GM11168 (cell line): ENCODE data around the gene IGF1R.
"Not testable (repeated sequence)": the region's sequence is repeated elsewhere in the genome, so short reads cannot be mapped to it uniquely, and the experiment has no call there.

Source experiments
- in situ Hi-C: fragments of 300-500 bp; cut with MboI; formaldehyde crosslinking; loops from one replicate; pipeline ENCODE4 v1.12.0; 2022; ENCODE audit warnings: low sequenced_read_pairs; ENCODE audit not compliant: unreplicated experiment

The IGF1R gene

DNA sequence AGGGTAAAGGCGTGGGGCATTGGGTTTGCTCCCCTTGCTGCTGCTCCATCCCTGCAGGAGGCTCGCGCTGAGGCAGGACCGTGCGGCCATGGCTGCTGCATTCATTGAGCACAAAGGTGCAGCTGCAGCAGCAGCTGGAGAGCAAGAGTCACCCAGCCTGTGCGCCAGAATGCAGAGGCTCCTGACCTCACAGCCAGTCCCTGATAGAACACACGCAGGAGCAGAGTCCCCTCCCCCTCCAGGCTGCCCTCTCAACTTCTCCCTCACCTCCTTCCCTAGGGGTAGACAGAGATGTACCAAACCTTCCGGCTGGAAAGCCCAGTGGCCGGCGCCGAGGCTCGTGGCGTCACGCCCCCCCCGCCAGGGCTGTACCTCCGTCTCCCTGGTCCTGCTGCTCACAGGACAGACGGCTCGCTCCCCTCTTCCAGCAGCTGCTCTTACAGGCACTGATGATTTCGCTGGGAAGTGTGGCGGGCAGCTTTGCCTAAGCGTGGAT lies 312.3 kb downstream of the IGF1R start:
- in situ Hi-C loops: no loop called here

DNA sequence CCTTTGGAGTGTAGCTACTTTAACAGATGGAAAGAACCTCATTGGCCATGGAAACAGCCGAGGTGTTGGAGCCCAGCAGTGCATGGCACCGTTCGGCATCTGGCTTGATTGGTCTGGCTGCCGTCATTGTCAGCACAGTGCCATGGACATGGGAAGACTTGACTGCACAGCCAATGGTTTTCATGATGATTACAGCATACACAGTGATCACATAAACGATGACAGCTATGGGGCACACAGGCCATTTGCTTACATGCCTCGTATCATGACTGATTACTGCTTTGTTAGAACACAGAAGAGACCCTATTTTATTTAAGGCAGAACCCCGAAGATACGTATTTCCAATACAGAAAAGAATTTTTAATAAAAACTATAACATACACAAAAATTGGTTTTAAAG lies 315.1 kb downstream of the IGF1R start:
- in situ Hi-C loops: no loop called here

DNA sequence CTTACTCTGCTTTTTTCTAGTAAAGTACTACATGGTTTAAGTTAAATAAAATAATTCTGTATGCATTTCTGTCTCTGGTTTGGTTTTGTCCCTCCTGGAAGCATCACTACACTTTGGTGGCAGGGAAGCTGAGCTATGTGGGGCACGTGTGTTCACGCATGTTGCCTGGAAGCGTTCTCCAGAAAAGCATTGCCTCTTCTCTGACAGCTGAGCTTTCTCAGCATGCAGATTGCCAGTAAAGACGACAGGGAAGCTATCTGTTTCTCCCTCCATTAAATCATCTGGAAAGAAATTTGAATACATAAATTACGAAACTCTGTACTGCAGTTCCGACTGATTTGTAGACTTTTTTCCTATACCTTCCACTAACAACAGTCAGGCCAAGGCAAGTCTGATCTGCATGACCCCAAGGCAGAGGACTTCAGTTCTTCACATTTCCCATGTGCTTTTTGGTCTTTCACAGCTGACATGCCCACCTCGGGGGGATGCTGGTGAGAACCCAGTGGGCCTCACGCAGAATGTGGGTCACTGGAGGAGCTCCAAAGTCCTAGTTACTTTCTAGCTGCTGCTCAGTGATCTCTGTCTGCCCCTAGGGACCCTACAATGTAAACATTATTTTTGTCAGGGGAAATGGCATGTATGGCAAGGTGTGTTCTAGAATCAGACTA lies 316.3 kb downstream of the IGF1R start:
- in situ Hi-C loops: no loop called here

DNA sequence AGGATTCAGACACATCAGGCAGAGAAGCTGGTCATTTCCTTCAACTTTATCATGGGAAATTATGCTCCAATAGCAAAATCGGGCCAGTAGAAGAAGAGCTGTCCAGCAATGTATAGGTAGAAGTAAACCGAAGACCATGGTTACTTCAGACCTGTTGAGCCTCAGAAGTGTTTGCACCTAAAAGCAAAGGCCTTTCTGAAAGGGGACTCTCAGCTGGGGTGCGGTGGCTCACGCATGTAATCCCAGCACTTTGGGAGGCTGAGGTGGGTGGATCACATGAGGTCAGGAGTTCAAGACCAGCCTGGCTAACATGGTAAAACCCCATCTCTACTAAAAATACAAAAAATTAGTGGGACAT lies 316.8 kb downstream of the IGF1R start:
- in situ Hi-C loops: not testable (repeated sequence)

DNA sequence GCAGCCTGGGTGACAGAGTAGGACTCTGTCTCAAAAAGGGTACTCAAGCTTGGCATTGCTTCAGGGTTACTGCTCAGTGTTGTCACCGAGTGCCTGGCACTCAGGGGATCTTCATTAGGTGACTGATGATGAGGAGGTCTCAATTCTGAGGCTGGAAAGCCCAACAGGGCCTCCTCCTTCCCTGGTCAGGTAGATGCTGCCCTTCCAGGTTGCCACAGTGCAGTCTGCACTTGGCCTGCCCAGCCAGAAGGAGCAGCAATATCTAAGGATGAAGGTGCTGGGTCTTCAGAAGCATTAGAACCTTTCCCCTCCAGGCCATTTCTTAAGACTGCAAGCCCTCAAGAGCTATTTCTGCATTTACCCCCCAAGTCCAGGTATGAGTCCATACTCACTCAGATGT lies 317.3 kb downstream of the IGF1R start:
- in situ Hi-C loops: no loop called here

DNA sequence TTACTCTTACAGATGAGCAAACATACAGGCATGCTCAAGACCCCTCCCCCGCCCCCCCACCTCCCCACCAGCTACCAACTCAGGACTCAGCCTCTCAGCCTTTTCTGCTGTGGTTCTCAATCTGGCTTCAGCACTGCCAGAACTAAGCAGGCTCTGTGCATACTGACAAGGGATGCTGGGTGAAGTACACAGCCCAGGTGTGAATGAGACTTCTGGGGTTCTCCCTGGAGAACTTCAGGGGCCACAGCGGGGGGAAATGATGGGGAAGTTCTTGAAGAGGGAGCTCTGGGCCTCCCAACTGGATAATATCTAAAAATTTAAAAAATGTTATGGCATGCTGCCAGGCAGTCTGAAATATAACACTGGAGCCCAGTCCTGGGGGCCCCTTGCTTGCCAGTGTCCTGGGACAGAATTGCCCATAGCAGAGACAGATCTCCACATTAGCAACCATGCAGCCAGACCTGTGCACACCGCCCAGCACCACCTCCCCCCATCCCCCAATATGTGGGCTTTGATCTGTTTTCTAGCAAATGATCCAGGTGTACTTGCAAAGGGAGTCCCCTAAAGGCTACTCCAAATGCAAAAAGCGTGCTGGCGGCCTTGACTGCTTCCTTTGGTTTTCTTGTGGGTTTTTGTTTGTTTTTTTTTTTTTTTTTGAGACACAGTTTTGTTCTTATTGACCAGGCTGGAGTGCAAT lies 317.9 kb downstream of the IGF1R start:
- in situ Hi-C loops: no loop called here

DNA sequence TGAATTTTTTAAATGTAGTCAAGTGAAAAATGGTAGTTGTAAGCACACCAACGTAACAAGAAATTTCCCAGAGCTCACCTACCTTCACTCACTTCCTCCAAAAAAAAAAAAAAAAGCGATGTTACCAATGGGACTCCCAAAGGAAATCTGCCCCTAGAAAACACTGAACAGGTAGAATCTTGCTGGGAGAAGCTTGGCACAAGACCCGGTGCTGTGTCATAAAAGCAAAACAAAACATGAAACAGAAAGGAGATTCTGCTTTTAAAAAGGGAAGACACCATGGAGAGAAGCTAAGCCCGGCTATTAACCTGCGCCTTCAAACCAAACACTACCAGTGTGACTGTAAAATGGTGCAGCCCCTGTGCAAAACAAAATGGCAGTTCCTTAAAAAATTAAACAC lies 318.8 kb downstream of the IGF1R start:
- in situ Hi-C loops: no loop called here

DNA sequence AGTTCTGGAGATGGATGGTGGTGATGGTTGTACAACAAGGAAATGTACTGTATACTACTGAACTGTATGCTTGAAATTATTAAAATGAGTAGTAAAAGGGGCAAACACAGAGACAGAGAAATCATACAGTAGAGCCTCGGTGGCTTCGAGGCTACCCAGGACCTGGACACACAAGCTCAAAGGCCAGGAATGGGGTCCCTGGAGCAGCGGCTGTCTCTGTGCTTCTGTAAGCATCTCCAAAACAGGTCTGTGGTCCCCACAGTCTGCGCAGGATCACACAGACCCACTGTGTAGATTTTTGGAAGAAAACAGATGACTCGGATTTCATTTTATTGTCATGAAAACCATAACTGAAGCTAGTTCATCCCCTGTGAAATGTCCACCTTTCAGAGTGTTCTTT lies 319.6 kb downstream of the IGF1R start:
- in situ Hi-C loops: no loop called here

DNA sequence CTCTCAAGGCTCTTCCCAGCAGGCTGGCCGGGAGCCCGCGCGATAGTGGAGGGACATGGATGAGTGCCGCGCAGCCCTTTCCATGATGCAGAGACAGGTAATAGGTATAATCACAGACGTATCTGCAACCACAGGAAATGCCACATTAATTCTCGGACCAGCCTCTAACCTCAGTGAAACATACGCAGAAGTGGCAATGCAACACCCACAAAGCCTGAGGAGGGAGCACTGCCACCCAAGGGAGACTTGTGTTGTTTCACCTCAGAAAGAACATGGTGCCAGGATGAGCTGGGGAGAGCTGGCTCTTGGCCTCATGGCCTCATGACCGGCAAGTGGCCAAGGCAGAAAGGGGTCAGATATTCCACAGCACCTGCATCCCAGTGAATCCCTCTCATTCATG lies 320.2 kb downstream of the IGF1R start:
- in situ Hi-C loops: no loop called here

DNA sequence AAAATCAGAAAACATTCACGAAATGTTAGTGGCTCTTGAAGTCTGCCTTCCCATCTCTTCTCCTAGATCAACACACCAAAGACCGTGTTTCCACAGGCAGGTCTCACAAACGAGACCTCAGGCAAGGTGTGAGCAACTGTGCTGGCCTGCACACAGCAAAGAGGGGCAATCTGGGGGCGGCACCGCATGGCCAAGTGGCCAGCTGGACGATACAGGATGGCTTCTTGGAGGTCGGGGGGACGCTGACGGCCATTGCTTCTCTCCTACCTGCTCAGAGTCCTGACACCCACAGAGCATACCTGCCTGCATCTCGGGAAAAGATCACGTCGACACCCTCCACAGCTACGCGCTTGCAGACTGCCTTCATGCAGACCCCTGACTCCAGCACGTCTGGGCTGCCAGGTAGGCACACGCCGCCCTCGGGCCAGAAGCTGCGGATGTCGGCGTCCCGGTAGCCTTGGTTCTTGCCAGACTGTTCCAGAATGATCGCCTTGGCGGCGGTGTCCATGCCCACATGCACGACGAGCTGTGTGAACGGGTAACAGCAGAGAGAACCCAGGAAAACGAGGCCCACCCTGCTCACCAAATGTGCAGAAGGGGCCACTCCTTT lies 320.9 kb downstream of the IGF1R start:
- in situ Hi-C loops: no loop called here

DNA sequence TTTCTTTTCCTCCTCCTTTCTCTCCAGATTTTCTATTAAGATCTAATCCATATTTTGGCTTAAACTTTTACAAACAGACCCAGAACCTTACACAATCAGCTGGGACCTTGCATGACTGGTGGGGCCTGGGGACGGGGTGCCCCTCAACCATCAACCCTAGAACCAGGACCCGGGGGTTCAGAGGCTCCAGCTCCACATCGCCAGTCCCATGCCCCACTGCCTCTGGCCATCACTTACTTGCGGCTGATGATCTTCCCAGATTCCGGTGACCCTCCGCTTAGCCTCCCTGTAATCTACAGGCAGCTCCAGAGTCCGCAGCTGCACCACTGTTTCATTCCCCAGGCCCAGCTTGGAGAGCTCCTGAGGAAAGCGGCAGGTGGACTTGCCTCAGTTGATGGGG lies 322.5 kb downstream of the IGF1R start:
- in situ Hi-C loops: no loop called here

DNA sequence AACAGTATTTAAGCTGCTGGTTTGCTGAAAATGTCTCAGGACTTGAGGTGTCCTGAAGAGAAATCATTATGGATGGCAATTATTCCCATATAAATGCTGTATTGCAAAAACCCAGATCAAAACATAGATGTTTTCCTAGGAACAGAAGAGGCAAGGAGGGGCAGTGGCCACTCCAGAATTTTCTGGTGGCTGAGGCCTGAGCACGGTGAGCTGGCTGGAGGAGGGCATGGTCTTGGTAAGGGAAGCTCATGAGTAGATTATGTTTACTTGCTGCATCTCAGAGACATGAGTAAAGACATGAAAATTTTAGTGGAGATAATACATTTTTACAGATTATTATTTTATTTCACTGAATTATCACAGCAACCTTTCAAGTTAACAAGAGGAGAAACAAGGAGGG lies 328.2 kb downstream of the IGF1R start:
- in situ Hi-C loops: no loop called here

DNA sequence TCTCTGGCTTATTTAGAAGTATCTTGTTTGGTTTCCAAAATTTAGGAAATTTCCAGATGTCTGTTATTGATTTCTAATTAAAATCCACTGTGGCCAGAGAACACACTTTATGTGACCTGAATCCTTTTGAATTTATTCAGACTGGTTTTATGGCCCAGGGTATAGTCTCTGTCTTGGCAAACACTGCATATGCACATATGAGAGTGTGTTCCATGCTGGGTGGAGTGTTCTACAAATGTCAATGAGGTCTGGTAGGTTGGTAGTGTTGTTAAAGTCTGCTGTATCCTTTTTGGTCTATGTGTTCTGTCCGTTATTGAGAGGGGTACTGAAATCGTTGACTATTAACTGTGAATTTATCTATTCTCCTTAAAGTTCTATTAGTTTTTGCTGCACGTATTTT lies 329.1 kb downstream of the IGF1R start:
- in situ Hi-C loops: no loop called here

DNA sequence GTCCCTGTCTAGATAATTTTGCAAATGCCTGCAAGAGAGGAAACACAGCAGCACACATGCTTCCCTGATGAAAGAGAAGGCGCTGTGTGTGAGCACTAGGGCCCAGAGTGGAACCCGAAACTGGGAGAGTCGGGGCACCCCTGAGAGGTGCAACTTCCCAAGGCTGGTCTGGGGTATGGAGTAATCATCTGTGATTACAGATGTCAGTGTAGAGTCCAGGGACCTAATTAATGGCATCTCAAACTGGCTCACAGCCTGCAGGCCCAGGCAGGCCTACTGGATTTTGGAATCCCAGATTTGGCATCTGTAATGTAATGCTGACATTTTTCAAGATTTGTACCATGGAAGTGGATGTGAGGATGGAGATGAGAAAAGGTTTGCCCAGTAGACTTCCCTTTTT lies 329.8 kb downstream of the IGF1R start:
- in situ Hi-C loops: no loop called here

DNA sequence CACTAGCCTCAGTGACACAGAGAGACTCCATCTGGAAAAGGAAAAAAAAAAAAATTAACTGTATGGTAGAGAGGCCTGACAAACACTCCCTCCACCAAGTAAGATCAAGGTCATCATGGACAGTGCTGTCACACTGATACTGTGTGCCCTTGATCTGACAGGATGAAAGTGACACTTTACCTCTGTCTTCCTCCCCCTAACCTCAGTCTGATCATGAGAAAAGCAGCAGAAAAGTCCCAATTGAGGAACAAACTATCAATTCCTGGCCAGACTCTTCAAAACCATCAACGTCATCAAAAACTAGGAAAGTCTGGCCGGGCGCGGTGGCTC lies 332.5 kb downstream of the IGF1R start:
- in situ Hi-C loops: no loop called here

DNA sequence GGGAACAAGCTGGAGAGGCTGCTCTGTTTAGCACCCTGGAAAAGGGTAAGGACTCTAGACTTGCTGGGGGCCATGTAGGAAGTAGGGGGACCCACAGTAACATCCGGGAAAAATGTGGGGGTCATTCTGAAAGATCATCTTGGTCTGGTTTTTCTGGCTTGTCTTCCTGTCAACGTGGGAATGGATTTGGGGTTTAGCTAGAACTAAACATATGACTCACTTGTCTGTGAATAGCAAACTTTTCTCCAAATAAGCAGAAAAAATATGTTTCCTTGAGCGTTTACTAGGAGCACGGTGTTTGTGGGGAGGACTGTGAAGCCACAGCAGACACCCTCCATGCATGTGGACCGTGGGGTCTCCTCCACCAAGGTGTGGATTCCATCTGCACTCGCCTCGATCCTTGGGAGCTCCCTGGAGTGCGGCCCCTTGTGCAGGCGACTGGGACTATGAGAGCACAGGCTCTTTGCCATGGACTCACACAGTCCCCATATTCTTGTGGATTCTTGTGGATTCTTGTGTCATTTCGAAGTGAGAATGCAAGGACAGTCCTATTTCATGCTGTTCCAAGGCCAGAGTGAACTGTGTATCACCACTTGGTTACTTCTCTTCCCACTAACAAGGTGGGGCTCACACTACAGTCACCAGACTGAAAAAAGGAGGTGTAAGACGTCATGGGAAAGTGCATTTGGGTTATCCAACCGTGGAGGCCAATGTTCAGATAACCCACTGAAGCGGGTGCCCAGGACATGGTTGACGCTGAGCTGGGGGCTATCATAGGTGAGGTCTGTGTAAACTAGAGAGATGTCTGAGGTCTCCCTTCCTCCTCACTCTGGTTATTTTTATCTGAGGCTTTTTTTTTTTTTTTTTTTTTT lies 333.7 kb downstream of the IGF1R start:
- in situ Hi-C loops: no loop called here

DNA sequence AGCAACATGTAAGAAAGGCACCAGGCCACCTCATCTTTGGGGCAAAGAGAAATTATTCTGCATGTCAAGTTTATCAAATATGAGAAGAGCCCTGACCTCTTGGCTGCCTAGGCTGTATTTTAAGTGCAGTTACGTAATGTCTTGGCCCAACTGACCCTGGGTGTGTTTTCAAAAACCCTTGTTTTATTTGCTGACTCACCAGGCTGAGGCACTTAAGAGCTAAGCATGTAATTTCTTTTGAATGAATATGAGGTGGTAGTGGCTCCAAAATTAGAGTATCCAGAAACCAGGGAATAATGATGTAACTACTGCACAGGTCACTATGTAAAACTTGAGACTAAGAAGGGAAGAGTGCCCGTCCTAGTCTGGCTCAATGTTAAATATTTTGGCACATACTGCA lies 335.0 kb downstream of the IGF1R start:
- in situ Hi-C loops: no loop called here

DNA sequence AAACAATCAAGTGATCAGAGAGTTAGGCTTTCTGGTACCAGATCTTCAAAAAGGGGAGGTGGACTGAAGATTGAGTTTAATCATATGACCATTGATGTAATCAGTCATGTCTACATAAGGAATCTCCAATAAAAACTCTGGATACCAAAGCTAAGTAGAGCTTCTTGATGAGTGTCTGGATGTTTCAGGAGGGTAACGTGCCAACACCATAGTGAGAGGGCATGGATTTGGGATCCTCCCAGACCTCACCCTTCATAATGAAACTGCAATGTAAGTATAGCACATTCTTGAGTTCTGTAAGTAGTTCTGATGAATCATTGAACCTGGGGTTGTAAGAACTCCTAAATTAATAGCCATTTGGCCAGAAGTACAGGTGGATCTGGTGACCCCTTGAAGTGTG lies 337.9 kb downstream of the IGF1R start:
- in situ Hi-C loops: no loop called here

DNA sequence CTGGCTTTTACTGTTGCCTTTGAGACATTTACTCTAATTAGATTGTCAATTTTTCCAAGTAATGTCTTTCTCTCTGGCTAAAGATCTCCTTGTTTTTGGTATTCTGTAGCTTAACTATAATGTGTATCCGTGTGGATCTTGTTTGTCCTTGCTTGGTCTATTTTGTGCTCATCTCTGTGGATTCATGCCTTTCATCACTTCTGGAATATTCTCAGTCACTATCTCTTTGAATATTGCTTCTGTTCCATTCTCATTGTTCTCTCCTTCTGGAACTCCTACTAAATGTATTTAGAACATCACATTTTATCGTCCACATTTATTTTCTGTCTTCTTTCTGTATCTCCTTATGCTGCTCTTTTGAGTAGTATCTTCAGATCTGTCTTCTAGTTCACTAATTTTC lies 346.6 kb downstream of the IGF1R start:
- in situ Hi-C loops: no loop called here

DNA sequence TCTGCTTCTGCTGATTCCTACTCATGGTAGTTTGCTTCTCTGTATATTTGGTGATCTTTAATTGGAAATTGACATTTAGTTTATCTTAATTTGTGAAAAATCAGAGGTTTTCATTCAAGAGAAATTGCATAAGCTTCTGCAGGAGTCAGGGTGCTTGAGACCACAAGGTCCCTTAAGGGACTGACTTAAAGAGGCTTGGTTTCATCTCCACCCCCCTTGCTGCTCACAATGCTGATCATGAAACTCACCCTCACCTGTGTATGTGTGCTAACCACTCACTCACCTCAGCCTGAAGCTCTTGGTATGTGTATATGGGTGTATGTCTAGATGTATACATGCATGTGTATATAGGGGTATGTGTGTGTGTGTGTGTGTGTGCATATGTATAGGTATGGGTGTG lies 347.8 kb downstream of the IGF1R start:
- in situ Hi-C loops: no loop called here

DNA sequence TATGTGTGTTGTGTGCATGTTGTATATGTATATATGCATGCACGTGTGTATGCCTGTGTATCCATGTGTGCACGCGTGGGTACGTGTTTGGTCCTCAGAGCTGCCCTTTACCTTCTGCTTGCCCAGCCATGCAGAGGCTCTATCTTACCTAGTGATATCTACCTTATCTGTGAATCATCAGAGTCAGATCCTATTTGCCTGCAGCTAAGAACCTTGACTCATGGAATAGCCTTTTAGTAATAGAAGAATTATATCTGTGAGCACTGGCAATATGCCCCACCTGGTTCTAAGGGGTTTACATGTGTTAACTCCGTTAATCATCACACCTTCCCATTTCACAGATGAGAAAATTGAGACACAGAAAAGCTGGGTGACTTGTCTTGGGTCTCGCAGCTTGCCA lies 348.3 kb downstream of the IGF1R start:
- in situ Hi-C loops: no loop called here
